ES-I3 (cell line): Measurements from ENCODE around the gene APPL2.

Source experiments
- H3K36me3 ChIP-seq: 2 replicates; pipeline ENCODE4 v1.6.1; 2013; ENCODE audit warnings: mild to moderate bottlenecking, low read length, control low read depth, moderate library complexity; ENCODE audit not compliant: insufficient read depth
- H3K4me1 ChIP-seq: 2 replicates; pipeline ENCODE4 v1.6.1; 2013; ENCODE audit warnings: mild to moderate bottlenecking, control low read depth, low read length; ENCODE audit not compliant: insufficient read depth
- H3K9ac ChIP-seq: 2 replicates; pipeline ENCODE4 v1.6.1; 2013; ENCODE audit warnings: low read depth, mild to moderate bottlenecking, low read length, moderate library complexity
- H3K9me3 ChIP-seq: 2 replicates; pipeline ENCODE4 v1.6.1; 2013; ENCODE audit warnings: mild to moderate bottlenecking, low read length, moderate library complexity; ENCODE audit not compliant: control insufficient read depth, insufficient read depth

The APPL2 gene

DNA sequence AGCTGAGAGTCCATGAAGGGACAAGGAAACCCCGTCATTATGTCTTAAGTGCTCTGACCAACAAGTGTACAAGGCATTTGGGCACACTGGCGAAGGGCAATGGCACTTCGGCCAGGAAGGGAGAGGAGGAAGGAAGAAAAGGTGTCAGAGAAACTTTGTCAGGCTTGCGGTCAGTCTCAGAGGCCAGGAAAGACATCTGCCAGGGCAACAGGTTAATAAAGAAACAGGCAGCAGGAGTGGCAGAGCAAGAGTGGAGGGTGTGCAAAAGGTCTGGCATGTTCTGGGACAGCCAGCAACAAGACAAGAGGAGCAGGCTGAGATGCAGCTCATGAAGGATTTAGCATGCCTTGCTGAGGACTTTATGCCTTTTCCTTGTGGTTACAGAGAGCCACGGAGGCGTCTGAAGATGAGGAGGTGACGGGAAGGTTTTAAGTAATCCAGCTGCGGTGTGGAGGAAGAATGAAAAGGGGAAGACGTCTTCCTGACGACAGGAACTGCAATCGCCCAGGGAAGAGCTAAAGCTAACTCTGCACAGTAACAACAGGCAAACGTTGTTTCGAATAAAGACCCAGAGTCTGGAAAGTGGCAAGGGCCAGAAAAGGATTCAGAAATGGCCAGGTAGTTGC is 13.1 kb downstream of the APPL2 start:
- H3K9ac ChIP-seq = no peak overlapping the region
- no peaks in the 10 kb centered on the region for H3K36me3 ChIP-seq
- no peaks in the 10 kb centered on the region for H3K9me3 ChIP-seq
- no peaks in the 10 kb centered on the region for H3K4me1 ChIP-seq

DNA sequence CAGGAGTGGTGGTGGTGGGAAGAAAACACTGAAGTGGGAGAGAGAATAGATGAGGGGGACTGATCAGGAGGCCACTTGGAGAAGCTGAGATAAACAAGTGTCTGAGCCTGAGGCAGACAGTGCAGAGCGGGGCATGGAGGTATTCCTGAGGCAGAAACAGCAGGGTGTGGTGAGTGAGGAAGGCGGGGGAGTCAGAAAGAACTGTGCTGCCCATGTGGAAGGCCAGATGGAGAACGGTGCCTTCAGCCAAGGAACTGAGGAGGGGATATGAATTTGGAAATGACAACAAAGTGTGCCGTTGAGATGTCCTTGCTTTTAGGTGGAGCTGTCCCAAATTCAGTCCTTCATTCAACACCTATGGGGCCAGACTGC is 13.7 kb downstream of the APPL2 start:
- no peak overlapping the region for H3K9ac ChIP-seq
- H3K9me3 ChIP-seq = no peaks in the 10 kb centered on the region
- H3K4me1 ChIP-seq = no peaks in the 10 kb centered on the region
- H3K36me3 ChIP-seq = no peaks in the 10 kb centered on the region

DNA sequence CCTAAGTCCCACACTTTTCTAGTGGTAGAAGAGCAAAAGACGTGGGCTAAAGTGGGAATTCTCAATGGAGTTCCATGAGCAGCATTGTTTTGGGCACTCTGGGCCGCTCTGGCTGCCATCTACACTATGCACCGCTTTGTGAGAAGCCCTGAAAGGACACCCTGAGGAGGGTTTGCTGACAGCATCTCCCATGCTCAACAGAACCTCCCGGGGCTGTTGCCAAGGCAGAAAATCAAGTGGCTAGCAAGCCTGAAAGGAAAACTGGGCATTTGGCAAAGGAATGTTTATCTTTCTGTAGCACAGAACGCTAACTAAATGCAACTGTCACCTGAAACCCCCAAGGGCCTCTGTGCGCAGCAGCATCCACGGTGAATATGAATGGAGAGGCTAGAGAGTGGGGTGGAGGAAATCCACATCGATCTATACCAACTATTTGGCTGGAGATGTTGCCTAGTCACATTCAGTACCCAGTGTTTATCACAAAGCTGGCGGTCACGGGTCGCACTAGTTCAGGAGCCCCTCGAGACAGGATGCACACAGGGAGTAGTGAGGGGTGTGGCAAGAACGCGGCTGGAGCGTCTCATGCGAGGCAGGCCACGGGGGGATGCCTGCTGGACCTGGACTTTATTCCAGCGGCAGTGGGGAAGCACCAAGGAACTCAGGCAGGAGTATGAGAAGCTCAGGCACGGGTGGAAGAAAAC is 14.2 kb downstream of the APPL2 start:
- no peak overlapping the region for H3K9ac ChIP-seq
- H3K9me3 ChIP-seq = no peaks in the 10 kb centered on the region
- no peaks in the 10 kb centered on the region for H3K4me1 ChIP-seq
- H3K36me3 ChIP-seq = no peaks in the 10 kb centered on the region; the same call in 1 of the 2 replicates

DNA sequence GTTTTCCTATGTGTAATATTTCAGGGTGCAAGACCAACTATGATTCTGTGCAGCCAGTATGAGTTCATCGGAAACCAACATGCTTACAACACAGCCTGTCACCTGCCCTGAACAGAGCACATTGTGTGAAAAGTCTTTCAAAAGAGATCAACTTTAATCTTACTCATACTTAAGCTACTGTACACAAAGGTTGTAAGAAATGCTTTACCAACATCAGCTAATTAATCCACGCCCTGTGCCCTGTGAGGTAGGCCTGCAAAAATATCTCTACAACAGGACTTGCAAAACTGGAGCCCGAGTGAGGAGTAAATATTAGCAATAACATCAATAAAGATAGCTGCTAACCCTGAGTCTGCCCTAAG is 15.1 kb downstream of the APPL2 start:
- Histone ChIP-seq H3K4me1 (no peaks in the 10 kb centered on the region), H3K9me3 (no peaks in the 10 kb centered on the region), H3K36me3 (no peaks in the 10 kb centered on the region; the same call in 1 of the 2 replicates), H3K9ac (no peak overlapping the region)

DNA sequence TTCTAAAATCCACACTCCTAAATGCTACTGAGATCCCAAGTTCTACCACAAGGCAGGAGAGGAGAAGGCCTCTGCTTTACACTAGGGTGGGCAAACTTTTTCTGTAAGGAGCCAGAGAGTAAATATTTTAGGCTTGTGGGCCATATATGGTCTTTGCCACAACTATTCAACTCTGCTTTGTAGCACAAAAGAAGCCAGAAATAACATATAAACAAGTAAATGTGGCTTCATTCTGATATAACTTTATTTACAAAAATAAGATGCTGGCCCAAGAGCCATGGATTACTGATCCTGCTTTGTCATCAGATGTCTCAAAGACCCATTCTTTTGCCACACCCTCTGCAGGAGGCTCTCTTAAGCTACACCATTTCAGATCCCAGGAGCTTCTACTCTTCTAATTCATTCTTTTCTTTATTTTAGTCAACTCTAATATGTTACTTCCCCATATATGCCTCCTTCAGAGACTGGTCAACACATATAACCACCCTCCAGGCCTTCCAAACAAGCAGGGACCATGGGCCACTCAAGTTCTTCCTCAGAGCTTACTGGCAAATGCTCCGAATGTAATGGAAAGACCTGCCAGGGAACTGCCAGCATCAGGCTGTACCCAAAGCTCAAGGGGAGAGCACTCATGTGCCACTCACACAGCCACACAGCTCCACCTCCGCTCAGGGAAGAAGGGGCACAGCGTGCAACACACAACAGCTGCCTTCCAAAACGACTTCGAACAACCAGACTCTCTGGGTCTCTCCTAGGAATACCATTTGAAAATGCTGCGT is 15.6 kb downstream of the APPL2 start:
- H3K9me3 ChIP-seq = no peaks in the 10 kb centered on the region
- H3K9ac ChIP-seq = no peak overlapping the region
- H3K36me3 ChIP-seq = no peaks in the 10 kb centered on the region; the same call in 1 of the 2 replicates
- H3K4me1 ChIP-seq = no peaks in the 10 kb centered on the region

DNA sequence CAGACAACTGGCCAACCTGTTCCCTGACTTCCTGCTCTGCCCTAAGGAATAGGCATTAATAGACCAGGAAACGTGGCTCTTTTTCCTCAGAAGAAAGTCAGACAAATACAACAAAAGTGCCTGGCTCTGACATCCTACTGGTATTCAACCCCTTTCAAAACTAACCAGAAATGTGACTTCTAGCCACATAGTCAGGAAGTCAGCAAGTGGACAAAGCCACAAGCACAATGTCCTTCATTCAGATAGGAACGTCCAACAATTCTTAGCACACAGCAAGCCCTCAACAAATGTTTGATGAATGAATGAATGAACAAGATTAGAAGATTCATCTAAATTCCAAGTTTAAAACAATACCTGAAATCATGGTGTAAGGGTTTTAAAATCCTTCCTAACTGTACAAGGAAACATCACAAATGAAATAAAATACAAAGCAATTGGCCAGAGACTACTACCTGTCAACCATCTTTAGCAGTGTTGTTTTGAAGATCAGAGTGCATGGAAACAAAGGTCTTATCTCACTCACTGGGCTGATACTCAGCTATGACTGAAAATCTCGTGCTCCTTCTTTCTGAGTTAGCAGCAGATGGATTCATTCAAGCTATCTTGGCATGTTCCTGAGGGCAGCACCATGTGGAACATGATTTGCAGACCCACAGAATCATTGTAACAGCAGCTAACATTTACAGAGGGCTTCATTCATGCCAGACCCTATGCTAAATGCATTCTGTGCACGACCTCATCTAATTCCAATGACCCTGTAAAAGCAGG is 16.5 kb downstream of the APPL2 start:
- no peak overlapping the region for H3K9ac ChIP-seq
- H3K4me1 ChIP-seq = peaks cover 3% of the 10 kb centered on the region
- H3K36me3 ChIP-seq = no peaks in the 10 kb centered on the region; the same call in 1 of the 2 replicates
- H3K9me3 ChIP-seq = no peaks in the 10 kb centered on the region

DNA sequence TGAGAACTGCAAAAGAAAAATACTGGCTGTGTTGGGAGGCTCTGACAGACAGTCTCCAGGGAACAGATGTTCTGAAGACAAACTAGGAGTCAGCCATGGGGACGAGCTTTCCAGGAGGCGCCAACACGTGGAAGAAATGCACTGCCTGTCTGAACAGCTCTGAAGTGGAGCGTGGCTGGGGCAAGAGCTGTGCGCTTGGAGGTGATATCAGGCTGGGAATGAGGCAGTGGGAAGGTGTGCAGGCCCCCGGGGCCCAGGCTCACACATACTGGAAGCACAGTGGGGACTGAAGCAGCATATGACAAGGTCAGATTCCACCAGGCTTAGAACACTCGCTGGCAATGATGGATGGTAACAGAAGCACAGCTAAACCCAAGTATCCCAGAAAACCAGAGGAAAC is 17.5 kb downstream of the APPL2 start:
- Histone ChIP-seq H3K9me3 (no peaks in the 10 kb centered on the region), H3K4me1 (peaks cover 3% of the 10 kb centered on the region), H3K36me3 (no peaks in the 10 kb centered on the region; the same call in 1 of the 2 replicates), H3K9ac (no peak overlapping the region)

DNA sequence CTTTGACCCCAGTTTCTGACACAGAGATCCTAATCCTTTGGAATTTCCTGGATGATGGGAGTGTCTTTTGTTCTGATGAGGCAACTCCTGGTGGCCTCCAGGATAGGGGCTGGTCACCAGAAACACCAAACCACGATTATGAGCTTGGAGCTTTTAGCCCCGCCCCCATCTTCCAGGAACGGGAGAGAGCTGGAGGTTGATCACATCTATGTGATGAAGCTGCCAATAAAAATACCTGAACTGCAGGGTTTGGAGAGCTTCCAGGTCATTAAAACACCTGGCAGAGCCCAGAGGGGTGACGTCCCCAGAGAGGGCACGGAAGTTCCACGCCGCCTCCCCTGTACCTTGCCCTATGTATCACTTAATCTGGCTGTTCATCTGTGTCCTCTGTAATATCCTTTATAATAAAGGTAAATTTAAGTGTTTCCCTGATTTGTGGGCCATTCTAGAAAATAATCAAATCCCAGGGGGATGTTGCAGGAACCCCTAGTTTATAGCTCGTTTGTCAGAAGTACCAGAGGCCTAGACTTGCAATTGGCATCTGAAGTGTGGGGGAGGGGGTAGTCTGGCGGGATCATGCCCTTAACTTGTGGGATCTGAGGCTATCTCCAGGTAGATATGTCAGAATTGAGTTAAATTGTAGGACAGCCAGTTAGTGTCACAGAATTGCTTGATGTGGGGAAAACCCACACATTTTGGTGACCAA is 21.2 kb downstream of the APPL2 start:
- Histone ChIP-seq H3K9ac (no peak overlapping the region), H3K4me1 (peaks cover 8% of the 10 kb centered on the region), H3K36me3 (no peaks in the 10 kb centered on the region; the same call in 1 of the 2 replicates), H3K9me3 (no peaks in the 10 kb centered on the region)

DNA sequence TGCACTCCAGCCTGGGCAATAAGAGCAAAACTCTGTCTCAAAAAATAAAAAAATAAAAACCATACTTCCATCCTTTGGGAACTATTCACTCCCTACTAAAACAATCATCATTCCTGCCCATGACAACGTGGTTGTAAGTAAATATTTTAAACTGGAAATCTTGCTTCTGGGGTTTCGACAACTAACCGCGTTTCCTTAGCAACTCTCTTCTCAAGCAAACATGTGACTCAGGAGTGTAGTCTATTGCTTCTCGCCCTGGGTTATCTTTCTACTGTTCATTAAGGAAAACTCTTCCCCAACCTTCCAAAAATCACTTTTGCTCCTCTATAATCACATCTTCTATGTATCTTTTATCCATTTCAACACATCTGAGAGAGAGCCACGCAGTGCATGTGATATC is 21.8 kb downstream of the APPL2 start:
- no peaks in the 10 kb centered on the region for H3K9me3 ChIP-seq
- no peak overlapping the region for H3K9ac ChIP-seq
- H3K36me3 ChIP-seq = no peaks in the 10 kb centered on the region; the same call in 1 of the 2 replicates
- H3K4me1 ChIP-seq = peaks cover 8% of the 10 kb centered on the region

DNA sequence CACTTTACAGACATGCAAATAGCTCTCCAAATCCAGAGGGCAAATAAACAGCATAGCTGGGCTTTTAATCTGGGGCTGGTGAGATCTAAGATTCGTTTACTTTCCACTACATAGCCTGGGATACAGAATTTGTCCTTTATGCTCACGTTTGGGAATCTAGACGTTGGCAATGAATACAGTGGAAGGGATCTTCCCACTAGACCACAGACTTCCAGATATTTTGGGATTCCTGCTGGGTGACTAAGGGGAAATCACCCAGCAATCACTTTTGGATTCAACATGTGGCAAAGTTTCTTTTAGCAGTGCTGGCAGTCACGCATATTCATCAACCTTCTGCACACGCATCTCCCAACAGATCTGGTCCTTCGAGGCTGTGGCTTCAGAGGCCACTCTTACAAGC is 23.5 kb downstream of the APPL2 start:
- H3K9me3 ChIP-seq = no peaks in the 10 kb centered on the region
- H3K9ac ChIP-seq = no peak overlapping the region
- H3K36me3 ChIP-seq = no peaks in the 10 kb centered on the region; the same call in 1 of the 2 replicates
- H3K4me1 ChIP-seq = peaks cover 8% of the 10 kb centered on the region

DNA sequence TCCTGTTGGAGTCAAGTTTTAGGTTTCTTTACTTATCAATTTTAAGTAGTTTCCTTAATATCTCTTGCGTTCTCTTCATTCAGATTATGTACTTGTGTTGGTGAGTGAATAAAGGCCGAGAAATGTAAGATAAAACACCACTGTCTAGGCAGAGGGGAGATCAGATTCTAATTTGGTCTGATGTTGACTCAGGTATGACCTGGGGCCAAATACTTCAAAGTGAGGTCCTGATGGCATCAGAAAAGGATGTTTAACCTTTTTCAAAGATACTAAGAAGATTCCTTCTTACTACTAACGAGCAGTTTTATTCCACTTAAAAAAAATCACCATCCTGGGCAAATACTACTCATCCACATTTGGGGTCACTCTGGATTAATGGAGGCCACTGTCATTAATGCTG is 26.9 kb downstream of the APPL2 start:
- peaks cover 5% of the 10 kb centered on the region; the same call in 1 of the 2 replicates for H3K36me3 ChIP-seq
- no peaks in the 10 kb centered on the region for H3K9me3 ChIP-seq
- no peak overlapping the region for H3K9ac ChIP-seq
- 0 out of 2 replicates have a peak, but pooled peaks cover 5% of the 10 kb centered on the region for H3K4me1 ChIP-seq

DNA sequence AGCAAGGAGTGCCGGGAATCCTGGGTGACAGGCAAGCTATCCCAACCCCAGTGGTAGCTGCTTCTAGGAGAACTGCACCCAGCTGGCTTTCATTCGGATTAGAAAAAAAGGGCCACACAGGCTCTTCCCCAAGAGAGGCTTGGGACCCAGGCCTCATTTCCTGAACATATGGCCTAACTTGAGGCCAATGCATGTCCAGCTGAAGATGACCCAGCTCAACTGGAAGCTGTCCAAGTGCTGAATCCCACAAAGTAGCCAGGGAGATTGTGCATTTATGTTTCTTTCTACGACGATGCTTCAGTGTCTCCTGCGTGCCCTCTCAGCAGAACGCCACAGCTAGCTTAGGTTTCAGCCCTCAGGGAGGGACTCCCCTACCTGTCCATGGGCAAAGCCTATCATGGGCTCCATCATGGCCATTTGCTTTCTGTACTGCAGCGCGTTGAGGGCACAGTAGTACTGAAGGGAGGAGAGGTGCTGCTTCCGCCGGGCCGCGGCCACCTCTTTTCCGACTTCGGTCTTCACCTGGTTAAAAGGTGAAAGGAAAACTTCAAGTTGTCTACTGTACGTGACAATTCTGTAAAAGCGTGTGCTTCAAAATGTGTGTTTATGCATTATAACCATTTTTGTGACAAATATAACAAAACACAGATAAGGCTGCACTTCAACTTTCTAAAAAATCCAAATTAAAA is 29.1 kb downstream of the APPL2 start:
- Histone ChIP-seq H3K4me1 (no peaks in the 10 kb centered on the region), H3K36me3 (peaks cover 5% of the 10 kb centered on the region; the same call in 1 of the 2 replicates), H3K9me3 (no peaks in the 10 kb centered on the region), H3K9ac (no peak overlapping the region)

DNA sequence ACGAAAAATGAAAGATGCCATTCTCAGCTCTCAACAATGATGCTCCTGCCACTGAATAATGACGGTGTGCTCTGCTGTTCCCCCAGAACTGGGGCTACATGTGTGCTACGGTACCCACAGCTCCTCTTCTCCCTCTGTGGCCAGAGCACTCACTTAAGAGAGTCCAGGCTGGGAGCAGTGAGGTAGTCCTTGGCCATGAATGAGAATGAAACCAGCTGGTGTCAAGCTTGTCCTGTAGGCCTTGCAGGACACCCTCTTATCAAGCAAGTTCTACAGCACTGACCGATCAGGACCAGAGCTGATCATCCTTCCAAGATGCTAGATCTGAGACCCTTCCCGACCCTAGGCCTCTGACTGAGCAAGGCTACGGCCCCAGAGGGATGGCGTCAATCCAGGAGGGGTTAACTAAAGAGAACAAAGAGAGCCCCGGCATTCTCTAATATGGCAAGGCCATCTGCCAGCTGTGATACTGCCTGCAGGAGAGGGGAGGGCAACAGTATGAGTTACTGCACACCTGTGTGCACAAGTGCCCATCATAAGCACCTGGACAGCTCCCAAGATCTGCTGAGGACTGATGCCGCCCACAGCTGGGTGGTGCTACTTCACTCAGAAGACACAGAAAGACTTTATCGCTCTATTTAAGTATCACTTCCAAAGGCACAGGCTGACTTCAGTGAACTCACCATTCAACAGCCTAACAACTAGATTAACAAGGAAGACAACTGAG is 30.5 kb downstream of the APPL2 start:
- Histone ChIP-seq H3K4me1 (no peaks in the 10 kb centered on the region), H3K9me3 (no peaks in the 10 kb centered on the region), H3K36me3 (peaks cover 5% of the 10 kb centered on the region; the same call in 1 of the 2 replicates), H3K9ac (no peak overlapping the region)
